Fibroblast of skin of left biceps (primary cell): Measurements from ENCODE around the gene GNAZ.
"Not testable (repeated sequence)": the region's sequence is repeated elsewhere in the genome, so short reads cannot be mapped to it uniquely, and the experiment has no call there.

Experiments
- DNase-seq, 2 experiments: peaks; one replicate each; pipeline ENCODE4 v3.0.0-alpha.2; 2013; ENCODE audit warnings: low read depth in 2 of 2

GNAZ gene

DNA sequence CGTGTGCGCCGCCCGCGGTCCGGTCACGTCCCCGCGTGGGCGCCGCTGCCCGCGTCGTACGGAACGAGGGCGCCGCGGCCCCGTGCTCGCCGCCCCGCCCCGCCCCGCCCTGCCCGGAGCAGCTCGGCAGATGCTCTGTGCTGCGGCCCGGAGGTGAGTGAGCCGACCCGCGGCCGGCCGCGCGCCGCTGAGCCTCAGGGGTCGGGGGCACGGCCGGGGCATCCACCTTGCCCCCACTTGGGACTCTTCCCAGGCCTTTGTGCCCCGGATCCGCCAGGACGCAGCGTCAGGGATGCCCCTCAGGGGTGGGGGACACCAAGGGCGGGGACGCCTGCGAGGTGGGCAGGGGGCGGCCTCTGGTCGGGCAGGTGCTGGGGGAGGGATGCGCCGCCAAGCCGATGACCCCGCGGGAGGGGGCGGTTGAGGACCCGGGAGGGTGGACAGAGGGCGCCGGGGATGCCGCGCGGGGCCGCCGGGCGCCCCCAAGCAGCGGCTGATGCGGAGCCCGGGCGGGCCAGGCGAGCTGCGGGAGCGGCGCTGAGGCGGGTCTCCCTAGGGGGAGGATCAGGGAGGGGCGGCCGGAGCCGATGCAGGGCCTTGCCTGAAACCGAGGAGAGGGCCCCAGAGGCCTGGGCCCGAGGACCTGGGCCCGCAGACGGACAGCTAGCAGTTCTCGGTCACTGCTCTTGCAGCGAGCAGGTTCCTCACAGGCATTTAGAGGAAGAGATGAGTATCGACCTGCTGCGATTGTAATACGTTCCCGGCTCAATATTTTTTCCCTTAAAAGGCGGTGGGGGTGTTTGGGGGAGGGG is at the start of gene GNAZ:
Gene GNAZ (plus strand): TSS at position 102 of the 812 bp plus-strand sequence. CDS start 25,177 bp downstream, outside the sequence.
- no peak for DNase-seq

GRCh38 chr22:23020659-23021293 is 49.5 kb upstream of the GNAZ start:
- no peak for DNase-seq

DNA sequence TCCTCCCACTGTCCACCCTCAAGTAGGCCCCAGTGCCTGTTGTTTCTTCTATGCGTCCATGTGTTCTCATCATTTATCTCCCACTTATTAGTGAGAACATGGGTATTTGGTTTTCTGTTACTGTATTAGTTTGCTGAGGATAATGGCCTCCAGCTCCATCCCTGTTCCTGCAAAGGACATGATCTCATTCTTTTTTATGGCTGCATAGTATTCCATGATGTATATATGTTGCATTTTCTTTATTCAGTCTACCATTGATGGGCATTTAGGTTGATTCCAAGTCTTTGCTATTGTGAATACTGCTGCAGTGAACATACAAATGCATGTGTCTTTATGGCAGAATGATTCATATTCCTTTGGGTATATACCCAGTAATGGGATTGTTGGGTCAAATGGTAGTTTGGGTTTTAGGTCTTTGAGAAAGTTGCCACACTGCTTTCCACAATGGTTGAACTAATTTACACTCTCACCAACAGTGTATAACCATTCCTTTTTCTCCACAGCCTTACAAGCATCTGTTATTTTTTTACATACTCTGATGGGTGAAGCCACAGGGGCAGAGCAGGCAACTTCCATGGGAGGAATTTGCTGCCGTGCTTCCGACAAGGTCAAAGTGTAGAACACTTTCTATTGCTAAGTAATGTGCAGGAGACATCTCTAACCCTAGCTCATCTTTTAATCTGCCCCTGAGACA is 48.5 kb upstream of the GNAZ start:
- not testable (repeated sequence) for DNase-seq

DNA sequence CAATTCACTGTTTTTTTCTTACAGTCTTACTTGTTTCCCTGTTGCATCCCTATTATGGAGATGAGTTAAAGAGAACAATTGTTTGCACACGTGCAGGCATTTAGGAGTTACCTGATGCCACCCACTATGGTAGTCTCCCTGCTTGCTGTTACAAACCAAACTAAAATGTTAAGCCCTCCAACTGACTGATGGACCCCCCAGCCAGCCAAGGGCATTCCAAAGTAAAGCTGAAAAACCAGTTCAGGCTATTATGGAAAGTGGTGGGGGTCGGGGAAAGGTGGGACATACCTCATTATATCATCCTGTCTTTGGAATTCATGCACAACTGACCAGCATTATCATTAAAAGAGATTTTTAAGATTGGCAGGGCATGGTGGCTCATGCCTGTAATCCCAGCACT is 47.0 kb upstream of the GNAZ start:
- no peak for DNase-seq

- DNase-seq = no peak
These were observed 43.5 kb upstream of the GNAZ start for GRCh38 chr22:23026777-23027176.

DNA sequence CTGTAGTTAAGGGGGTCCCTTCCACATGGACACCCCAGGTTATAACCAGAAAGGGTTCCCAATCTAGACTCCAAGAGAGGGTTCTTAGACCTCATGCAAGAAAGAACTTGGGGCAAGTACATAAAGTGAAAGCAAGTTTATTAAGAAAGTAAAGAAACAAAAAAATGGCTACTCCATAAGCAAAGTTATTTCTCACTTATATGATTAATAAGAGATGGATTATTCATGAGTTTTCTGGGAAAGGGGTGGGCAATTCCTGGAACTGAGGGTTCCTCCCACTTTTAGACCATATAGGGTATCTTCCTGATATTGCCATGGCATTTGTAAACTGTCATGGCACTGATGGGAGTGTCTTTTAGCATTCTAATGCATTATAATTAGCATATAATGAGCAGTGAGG is 42.5 kb upstream of the GNAZ start:
- not testable (repeated sequence) for DNase-seq

GRCh38 chr22:23029521-23030228 is 40.6 kb upstream of the GNAZ start:
- no peak for DNase-seq

- no peak for DNase-seq
These were observed 38.9 kb upstream of the GNAZ start for GRCh38 chr22:23031381-23031780.

- no peak for DNase-seq
These were observed 38.5 kb upstream of the GNAZ start for GRCh38 chr22:23031786-23032185.

GRCh38 chr22:23032658-23033057 is 37.7 kb upstream of the GNAZ start:
- no peak for DNase-seq

DNA sequence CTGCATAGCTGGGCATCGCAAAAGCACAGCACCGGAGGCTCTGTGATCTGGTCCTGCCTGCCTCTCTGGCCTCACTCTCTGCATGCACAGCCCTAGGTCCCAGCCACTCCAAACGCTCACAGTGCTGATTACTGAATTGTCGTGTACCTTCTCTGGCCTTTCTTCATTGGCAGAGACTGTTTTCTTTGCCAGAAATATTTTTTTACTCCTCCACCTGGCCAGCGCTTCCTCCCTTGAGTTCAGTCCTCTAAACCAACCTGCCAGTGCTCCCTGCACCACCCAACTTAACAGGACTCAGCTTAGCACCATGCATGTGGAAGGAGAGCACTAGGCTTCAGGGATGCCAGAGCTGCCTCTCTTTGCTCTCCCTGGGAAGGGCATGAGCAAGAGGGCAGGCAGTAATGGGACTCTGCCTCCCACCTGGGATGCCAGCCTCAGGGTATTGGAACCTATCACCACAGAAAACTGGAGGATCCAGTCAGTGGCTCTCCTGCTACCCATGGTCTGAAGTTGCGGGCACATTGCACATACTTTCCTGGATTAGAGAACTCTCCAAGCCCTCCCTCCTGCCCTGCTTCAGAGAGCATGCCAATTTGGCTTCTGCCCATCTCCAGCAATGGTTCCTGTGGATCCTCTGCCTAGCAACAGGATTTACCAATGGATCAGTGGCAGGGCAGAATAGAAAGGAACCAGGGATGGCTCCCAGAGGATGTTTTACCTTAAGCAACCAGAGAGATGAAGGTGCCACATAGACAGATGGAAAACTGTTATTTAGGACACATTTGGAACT is 37.0 kb upstream of the GNAZ start:
- no peak for DNase-seq

- DNase-seq = no peak
These were observed 35.4 kb upstream of the GNAZ start for GRCh38 chr22:23034621-23035556.

DNA sequence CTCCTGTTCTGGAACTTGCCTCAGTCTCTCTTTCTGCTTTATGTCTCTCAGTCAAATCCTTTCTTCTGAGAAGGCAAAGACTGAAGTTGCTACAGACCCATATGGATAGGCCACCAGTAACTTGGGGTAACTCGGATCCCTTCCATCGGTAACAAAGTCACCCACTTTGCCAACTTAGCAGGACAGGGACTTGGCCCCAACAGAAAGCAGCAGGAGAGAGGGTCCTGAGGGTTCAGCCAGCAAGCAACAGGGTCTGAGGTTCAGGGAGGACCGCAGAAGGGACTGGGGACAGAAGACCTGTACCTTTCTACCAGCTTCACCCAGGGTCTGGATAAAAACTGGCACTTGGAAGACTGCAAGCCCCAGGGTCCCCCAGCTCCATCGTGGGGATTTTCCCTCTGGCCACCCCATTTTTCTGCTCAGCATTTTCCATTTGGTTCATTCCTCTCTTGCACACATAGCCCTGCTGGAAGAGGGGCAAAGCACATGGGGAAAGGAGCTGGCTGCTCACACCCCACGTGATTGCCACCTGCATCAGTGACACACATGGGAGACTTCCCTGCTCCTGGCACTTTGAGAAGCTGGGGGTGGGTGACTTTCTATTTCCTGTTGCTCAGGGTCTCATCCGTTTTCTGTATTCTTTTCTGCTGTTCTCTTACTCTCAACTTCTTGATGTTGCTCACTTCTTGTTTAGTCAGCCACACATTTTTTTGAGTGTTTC is 34.6 kb upstream of the GNAZ start:
- no peak for DNase-seq

GRCh38 chr22:23036684-23037428 is 33.5 kb upstream of the GNAZ start:
- peak; percentile 1 to 4 for DNase-seq

GRCh38 chr22:23037429-23038333 is 32.6 kb upstream of the GNAZ start:
- no peak for DNase-seq

DNA sequence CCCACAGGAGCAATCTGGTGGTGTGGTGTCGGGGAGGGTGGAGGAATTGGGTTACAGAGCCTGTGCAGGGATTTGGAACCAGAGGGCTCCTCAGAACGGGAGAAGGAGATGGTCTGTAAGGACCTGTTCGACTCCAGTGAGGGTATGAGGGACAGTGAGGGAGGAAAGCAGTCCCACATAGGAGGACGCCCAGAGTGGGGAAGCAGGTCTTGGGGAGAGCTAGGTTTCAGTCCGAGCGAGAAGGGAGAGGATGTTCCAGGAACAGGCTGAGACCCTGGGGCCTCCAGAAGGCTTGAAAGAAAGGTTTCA is 32.0 kb upstream of the GNAZ start:
- DNase-seq = no peak

DNA sequence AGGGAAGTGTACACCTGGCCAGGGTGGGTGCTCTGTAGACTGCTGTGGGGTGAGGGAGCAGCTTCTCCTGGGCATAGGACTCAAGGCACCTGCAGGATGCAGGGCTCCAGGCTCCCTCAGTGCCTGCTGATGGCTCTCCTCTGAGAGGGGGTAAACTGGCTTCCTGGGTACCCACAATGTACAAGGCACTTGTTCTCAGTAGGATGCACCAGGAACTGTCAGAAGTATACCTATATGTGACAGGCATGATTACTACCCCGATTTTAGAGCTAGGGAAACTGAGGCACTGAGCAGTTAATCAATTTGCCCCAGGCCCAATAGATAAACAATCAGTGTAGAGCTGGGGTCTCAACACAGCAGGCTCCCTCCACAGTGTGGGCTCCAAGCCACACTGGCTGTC is 31.4 kb upstream of the GNAZ start:
- no peak for DNase-seq

GRCh38 chr22:23042179-23042578 is 28.1 kb upstream of the GNAZ start:
- DNase-seq = no peak
